ENCODE data around the gene CDCA8.
"Not testable (repeated sequence)": the region's sequence is repeated elsewhere in the genome, so short reads cannot be mapped to it uniquely, and the experiment has no call there.

Gene CDCA8

DNA sequence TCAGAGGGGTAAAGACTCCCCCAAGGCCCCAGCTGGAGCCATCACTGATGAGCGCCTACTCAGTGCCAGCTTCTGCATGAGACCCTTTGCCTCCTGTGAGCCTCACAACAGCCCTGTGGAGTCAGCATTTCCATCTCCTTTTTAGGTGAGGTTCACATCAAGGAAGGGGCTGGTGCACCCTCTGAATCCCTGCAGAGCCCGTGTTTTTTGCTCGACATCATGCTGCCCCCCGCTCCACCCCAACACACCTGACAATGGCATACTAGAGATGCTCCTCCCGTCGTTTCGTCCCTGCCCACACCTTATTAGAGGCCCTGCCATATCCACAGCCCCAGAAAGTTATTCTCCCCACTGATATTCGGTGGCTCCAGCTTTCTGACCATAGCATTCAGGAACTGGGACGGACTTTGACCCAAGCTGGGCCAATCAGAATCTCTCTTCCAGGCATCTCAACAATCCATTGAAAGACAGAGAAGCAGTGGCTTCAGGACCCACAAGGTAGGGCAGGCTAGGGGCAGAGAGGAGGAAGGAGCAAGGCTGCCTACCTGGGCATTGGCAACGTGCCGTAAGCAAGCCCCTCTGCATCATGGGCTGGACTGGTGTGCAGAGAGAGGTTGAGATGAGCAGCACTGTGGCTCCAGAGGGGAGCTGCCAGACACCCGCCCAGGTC lies 39.9 kb downstream of the CDCA8 start:
- DNase-seq (ENCODE audit: low read depth in 1 of 2, low spot score in 1 of 2) = no peak

DNA sequence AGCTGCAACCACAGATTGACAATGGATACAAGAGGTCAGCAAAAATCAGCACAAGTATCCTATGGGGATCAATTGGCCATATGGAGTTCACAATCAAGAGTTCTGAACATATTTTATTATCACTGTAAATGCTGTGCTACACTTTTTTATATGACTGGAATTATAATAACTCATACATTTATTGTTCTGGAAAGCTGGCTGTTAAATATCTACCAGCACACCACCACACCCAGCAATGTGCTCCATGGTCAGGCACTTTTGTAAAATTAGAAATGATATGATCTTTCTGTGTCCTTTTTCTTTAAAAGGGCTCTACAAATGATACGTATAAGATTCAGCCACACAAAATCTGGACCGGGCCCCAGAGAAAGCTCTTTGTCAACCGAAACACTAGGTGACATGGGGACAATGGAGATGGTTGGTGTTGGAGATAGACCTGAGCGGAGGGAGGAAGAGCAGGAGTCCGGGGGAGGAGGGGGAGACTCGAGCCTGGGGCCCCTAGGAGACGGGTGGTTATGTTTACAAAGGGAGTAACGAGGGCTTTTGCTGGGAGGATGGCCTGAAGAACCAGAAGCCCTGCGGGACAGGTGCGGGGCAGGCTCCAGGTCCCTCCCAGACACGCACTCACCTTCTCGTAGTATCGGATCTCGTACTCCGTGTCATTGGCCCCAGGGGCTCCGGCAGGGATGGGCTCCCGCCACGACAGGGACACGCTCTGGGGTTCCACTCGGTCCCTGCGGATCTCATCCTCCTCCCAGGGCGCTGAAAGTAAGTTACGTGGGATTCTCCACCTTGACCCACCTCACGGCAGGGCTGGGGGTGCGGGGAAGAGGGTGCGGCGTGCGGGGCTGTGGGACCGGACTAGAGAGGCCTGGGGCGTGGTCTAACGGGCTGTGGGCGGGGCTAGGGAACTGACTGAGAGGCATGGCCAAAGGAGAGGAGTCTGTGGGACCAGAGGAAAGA lies 42.6 kb downstream of the CDCA8 start:
- no peak for DNase-seq (ENCODE audit: low read depth in 1 of 2, low spot score in 1 of 2)

DNA sequence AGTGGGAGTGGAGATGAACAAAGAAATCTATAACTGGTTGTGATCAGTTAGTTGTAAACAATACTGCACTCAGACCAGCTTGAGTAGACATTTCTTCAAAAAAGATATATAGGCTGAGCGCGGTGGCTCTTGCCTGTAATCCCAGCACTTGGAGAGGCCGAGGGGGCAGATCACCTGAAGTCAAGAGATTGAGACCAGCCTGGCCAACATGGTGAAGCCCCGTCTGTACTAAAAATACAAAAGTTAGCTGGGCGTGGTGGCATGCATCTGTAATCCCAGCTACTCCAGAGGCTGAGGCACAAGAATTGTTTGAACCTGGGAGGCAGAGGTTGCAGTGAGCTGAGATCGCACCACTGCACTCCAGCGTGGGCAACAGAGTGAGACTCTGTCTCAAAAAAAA lies 45.7 kb downstream of the CDCA8 start:
- DNase-seq (ENCODE audit: low read depth in 1 of 2, low spot score in 1 of 2) = not testable (repeated sequence)

DNA sequence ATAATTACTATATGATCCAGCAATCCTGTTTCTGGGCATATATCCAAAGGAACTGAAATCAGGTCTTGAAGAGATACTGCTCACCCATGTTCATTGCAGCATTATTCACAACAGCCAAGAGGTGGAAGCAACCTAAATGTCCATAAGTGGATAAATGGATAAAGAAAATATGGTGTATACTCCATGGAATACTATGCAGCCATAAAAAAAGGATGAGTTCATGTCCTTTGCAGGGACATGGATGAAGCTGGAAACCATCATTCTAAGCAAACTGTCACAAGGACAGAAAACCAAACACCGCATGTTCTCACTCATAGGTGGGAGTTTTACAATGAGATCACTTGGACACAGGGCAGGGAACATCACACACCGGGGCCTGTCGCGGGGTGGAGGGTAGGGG lies 46.3 kb downstream of the CDCA8 start:
- DNase-seq (ENCODE audit: low read depth in 1 of 2, low spot score in 1 of 2) = not testable (repeated sequence)

DNA sequence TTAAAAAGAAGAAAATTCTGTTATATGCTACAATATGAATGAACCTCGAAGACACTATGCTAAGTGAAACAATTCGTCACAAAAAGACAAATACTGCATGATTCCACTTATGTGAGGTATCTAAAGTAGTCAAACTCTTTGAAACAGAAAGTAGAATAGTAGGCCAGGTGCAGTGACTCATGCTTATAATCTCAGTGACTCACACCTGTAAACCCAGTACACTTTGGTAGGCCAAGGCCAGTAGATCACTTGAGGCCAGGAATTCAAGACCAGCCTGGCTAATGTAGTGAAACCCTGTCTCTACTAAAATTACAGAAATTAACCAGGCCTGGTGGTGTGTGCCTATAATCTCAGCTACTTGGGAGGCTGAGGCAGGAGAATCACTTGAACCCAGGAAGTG lies 46.9 kb downstream of the CDCA8 start:
- DNase-seq (ENCODE audit: low read depth in 1 of 2, low spot score in 1 of 2) = no peak

DNA sequence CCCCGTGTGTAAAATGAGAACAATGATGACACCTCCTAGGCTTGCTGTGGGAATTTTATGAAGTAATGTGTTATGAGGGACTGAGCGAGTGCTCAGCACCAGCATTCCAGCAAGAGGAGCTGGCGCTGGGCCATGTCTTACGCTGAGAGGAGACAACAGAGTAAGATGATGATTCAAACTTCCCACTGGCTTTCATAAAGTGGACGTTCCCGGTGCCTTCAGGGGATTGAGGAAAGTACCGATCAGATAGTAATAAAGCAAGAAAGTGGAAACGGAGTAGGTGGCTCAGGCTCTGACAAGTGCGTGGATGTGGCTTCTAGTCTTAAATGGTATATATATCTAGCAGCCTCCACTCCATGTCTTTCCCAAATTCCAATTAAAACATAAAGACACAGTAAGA lies 48.8 kb downstream of the CDCA8 start:
- no peak for DNase-seq (ENCODE audit: low read depth in 1 of 2, low spot score in 1 of 2)

DNA sequence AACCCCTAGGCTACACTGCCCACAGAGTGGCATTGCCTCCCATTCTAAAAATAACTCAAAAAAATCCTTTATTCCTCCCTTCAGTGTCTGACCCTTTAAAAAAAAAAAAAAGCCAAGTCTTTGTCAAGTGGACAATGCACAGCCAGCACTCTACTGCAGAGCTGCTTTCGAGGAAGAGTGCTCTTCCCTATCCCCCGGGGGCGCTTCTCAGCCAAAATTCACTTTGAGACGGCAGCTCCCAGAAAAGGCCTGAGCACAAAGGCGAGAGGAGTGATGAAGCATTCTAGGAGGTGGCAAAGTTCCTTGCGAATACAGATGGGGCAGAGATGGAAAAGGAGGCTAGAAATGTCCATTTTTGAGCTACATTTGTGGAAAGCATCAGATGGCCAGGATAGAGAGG lies 49.3 kb downstream of the CDCA8 start:
- no peak for DNase-seq (ENCODE audit: low read depth in 1 of 2, low spot score in 1 of 2)

DNA sequence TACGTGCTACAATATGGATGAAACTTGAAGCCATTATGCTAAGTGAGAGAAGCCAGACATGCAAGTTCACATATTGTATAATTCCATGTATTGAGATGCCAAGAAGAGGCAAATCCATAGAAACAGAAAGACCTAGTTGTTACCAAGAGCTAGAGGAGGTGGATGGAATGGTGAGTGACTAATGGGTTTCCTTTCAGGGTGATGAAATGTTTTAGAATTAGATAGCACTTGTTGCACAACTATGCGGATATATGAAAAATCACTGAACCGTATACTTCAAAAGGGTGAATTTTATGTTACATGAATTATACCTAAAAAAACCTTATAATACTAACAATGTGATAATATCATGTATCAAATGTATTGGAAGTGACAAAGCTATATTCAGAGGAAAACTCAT lies 54.5 kb downstream of the CDCA8 start:
- no peak for DNase-seq (ENCODE audit: low read depth in 1 of 2, low spot score in 1 of 2)

DNA sequence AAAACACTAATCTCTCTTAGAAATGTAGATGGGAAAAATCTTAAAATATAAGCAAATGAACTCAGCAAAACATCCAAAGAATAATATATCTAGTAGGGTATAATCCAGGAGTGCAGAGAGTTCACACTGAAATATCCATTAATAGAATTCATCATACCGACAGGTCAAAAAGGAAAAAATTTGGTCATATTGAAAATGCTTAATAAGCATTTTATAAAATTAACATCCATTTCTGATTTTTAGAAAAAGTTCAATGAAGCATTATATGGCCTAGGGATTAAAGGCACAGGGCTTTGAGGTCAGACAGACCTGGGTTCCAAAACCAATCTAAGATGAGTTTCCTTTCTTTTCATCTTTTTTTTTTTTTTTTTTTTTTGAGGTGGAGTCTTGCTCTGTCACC lies 56.2 kb downstream of the CDCA8 start:
- no peak for DNase-seq (ENCODE audit: low read depth in 1 of 2, low spot score in 1 of 2)

DNA sequence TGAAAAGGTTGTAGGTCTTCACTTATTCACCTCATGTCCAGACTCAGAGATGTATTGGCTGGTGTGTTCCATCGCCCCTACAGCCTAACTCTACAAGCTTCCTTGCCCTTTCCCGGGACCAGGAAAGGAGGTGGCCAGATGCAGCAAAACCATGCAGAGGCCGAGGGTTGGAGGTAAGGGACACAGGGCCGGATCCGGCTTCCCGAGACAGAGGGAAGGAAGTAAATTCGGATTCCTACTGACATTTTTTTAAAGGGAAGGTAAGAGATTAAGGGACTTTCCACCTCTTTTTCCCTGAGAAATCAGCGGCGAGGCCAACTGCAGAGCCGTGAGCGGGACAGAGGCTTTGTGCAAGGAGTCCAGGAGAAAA lies 59.9 kb downstream of the CDCA8 start:
- no peak for DNase-seq (ENCODE audit: low read depth in 1 of 2, low spot score in 1 of 2)

DNA sequence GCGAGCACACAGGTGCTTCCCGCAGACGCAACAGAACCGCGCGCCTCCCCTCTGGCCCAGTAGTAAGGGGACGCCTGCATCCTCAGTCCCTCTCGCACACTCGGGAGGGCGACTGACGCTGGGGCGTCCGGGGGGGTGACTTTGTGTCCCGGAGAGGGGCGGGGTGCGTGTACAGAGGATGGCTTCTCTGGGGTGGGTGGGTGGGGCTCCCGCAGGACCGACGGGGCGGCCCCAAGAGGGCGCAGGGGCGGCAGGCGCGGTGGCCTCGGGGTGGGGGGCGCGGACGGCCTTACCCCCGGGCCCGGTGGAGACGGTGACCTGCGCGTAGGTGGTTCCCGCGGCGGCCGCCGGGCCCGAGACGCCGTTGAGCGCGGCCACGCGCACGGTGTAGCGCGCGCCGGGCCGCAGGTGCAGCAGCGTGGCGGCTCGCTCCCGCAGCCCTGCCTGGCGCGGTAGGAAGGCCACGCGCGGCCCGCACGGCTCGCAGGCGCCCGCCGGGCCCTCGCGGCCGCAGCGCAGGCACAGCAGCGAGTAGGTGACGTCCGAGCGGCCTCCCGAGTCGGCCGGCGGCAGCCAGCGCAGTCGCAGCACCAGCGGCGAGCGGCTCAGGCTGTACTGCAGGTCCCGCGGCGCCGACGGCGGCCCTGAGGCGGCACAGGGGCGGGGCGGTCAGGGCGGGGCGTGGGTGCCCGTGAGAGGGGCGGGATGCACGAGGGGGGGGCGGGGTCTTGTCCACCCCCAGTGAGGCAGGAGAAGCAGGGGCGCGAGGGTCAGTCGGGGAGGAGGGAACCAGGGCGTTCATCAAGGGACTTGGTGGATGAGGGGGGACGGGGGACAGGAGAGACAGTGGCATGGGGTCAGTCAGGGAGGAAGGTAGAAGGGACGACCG lies 60.5 kb downstream of the CDCA8 start:
- no peak for DNase-seq (ENCODE audit: low read depth in 1 of 2, low spot score in 1 of 2)

DNA sequence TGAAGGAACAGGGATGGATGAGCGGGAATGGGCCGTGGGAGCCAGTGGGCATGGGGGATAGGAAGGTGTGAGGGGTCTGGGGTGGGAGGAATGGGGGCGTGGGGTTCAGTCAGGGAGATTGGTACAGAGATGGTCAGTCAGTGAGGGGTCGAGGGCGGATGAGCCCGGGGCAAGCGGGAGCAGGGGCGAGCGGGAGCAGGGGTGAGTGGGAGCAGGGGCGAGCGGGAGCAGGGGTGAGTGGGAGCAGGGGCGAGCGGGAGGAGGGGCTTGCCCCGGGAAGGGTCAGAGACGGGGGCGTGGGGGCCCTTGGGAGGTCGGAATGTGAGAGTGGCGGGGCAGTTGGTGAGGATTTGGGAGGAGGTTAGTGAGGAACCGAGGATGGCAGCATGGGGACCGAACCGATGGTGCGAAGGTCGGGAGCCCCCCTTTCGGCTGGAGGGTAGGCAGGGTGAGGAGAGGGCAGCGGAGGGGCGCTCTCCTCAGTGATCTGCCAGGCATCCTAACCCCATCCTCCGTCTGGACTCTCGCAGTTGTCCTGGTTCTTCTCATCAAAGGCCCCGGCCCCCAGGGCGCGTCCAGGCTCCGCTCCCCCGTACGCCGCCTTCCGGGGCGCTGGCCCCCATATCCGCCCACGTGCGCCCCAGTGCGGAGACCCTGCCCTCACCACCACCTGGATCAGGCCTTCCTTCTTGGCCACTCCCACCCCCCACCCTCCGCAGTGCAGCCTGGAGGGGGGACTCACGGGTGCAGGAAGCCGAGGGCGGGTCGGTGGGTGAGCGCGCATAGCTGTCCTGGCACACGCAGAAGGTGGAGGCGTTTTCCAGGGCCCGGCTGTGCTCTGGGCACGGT lies 61.4 kb downstream of the CDCA8 start:
- DNase-seq (ENCODE audit: low read depth in 1 of 2, low spot score in 1 of 2) = no peak

DNA sequence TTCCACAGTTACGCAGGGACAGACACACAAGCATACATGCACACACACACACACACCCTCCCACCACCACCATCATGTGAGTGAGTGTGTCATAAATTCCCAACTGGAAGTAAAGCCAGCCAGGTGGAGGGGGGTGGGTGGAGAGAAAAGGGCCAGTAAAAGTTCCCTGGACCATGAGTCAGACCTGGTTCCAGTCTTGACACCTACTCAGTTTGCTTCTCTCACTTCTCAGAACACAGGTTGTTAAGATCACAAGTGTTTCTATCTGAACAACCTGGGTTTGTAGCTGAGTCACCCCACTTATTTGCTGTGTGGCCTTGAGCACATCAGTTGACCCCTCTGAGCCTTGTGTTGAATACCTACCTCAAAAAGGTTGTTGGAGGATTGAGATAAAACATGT lies 63.0 kb downstream of the CDCA8 start:
- DNase-seq (ENCODE audit: low read depth in 1 of 2, low spot score in 1 of 2) = no peak

DNA sequence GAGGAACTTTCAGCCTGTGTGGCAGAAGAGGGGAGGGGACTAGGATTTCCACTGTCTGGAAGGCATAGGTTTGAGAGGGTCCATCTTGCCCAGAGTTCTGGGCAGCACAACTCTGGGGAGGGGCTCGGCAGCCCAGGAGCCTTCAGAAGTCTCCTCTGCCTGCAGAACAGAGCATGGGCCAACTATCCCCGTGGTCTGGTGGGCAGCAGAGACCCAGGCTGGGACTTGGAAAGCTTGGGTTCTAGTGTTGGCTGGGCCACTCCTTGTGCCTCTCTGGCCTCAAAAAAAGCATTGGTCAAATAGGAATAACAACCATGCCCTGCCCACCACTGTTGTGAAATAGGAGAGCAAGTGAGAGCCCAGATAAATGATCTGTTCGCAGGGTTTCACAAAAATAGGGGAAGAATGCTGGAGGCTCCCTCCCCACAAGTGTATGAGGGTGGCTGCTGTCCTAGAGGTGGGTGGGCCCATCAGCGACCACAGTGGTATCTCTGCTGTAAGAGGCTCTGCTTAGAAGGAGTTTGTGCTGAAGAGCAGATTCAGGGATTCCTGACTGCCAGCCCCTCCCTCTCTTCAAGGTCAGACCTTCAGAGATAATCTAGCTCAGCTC lies 63.7 kb downstream of the CDCA8 start:
- no peak for DNase-seq (ENCODE audit: low read depth in 1 of 2, low spot score in 1 of 2)

Data from stimulated activated CD4-positive, alpha-beta T cell treated with anti-CD3 and anti-CD28 coated beads, Interleukin-15, amount 100 ng/mL, for 1 hour (primary cell).